Rectal smooth muscle tissue (tissue), 1 donor: Measurements from ENCODE around the gene LSP1.
A peak's percentile ranks its signal among the peaks of the same experiment; 100 is the strongest.

ENCODE experiments used
- H3K27ac ChIP-seq: one replicate; pipeline ENCODE4 v1.7.0; 2013; ENCODE audit warnings: low read depth, low read length, inconsistent platforms
- H3K27me3 ChIP-seq: one replicate; pipeline ENCODE4 v1.7.0; 2013; ENCODE audit warnings: low read length; ENCODE audit not compliant: control insufficient read depth, insufficient read depth
- H3K36me3 ChIP-seq: one replicate; pipeline ENCODE4 v1.7.0; 2013; ENCODE audit warnings: low read length; ENCODE audit not compliant: control insufficient read depth, insufficient read depth
- H3K4me1 ChIP-seq: one replicate; pipeline ENCODE4 v1.7.0; 2013; ENCODE audit warnings: low read length; ENCODE audit not compliant: control insufficient read depth, insufficient read depth
- H3K4me3 ChIP-seq: one replicate; pipeline ENCODE4 v1.7.0; 2013; ENCODE audit warnings: low read length
- H3K9ac ChIP-seq: one replicate; pipeline ENCODE4 v1.7.0; 2013; ENCODE audit warnings: low read length

Gene LSP1

DNA sequence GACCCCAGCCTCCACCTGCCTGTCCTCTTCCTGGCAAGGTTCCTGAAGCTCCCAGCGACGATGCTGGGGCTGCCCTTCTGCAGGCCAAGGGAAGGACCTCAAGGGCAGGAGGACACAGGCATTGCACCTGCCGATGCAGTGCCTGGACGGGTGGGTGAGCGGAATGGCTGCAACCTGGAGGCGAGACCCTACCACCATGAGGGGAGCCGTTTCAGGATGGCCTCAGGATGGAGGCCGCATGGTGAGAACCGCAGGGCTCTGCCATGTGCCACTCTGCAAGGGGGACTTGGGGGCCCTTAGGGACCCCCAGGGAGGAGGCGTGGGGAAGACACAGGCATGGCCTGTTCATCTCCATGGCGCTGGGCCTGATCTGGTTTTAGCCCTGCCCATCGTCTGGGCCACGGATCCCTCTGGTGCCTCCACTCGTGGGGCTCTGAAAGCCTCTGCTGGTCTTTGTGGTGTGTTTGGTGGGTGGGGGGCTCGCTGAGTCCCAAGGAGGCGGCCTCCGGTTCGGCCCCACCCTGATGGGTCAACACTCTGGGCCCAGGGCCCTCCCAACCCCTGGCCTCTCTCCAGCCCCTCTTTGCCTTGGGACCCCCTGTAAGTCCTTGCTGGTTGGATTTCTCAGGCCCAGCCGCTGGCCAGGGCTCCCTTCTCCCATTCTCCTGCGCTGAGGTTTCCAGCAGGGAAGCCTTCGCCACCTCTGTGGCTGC lies 1.3 kb upstream of the LSP1 start:
- Histone ChIP-seq H3K27ac (no peak overlapping the region), H3K36me3 (no peaks in the 10 kb centered on the region), H3K9ac (no peak overlapping the region), H3K27me3 (no peaks in the 10 kb centered on the region), H3K4me3 (peak overlapping the region; percentile 30), H3K4me1 (no peaks in the 10 kb centered on the region)

DNA sequence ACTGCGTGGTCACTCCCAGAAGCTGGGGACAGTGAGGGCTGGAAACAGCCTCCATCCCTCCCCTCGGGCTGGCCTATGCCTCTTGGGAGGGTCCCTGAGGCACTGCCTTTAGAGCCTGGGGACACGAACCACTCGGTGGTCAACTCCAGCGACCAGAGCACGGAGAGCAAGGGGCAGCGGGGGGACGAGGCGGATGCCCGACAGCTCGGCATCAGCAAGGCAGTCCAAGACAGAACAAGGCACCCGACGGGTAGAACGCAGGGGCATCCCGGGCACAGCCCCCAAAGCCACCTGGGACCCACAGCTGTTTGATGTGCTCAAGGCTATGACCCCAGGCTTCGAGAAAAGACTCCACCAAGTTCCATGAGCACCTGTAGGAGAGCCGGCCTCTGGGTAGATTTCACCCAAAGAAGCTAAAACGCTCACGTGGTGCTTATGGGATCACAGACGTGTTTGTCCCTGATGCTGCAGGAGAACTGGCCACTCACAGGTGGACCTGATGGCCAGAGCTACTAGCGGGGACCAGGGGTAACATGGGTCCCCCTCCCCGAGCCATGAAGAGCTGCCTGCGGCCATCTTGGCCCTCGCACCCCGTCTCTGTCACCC lies 510 bp upstream of the LSP1 start:
- H3K27ac ChIP-seq = no peak overlapping the region
- H3K4me3 ChIP-seq = no peak overlapping the region
- no peaks in the 10 kb centered on the region for H3K4me1 ChIP-seq
- H3K9ac ChIP-seq = no peak overlapping the region
- no peaks in the 10 kb centered on the region for H3K36me3 ChIP-seq
- no peaks in the 10 kb centered on the region for H3K27me3 ChIP-seq

DNA sequence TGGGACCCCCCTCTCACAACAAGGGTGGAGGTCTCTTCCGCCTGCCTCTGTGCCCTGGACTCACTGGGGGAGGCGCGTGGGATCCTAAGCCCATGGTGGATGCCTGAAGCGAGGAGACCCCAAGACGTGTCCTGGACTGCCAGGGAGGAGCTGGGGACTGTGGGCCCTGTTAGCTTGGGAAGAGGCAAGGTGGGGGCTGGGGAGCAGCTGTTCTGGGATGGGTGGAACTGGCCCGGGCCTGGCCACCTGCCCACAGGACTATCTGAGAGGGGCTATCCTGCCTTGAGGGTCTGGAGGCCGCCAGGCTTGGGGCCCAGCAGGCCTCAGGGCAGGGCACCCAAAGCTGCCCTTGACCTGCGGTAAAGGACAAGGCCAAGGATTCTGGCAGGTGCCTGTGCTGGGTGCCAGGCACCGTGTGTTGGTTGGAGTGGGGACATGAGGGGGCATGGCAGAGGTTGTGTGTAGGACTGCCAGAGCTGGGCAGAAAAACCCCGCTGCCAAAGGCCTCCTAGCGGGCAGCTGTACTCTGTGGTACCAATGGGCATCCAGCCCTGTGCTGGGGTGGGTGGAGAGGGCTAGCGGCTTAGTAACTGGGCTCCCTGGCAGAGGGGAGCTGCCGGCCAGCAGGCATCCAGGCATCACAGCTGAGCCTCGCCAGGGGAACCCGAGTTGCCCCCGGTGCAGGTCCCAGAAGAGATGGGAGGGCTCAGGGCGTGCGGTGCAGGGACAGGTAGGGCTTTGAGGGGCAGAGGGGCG lies 670 bp downstream of the LSP1 start:
- Histone ChIP-seq H3K9ac (peak overlapping the region; percentile 24), H3K4me1 (no peaks in the 10 kb centered on the region), H3K36me3 (no peaks in the 10 kb centered on the region), H3K27ac (no peak overlapping the region), H3K4me3 (peak overlapping the region; percentile 63), H3K27me3 (no peaks in the 10 kb centered on the region)

DNA sequence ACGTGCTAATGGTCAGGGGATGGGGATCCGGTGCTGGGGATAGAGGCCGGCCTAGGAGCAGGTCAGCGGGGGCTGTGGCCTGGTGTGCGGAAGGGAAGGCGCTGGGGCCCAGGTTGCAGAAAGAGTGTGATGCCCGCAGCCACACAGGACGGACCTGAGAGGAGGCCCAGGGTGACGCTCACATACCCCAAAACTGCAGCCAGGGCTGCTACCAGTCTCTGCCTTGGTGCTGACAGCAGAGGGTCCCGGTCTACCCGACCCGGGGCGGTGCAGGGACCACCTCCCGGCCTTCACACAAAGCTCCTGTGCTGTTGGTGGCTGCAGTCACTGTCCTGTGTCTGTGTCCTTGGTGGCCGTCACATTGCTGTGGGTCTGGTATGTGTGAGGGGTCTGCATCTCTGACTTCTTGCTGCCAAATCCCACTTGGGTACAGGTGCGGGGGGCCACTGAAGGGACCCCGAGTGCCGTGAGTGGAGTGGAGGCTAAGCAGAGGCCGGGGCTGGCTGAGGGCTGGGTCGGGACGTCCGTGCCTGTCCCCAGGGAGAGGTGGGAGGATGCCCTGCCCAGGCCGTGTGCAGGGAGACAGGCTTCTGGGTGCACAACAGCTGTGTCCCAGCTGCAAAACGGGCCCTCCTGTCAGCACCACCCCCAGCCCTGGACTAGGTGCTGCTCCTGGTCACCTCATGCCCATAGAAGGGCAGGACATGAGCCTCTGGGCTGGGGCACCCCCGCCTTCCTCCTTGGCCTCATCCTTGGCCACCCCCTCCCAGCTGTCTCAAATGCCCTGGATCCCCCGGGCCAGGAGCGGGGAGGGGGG lies 1.5 kb downstream of the LSP1 start:
- Histone ChIP-seq H3K27ac (no peak overlapping the region), H3K9ac (no peak overlapping the region), H3K4me3 (peak overlapping the region; percentile 63), H3K4me1 (no peaks in the 10 kb centered on the region), H3K27me3 (no peaks in the 10 kb centered on the region), H3K36me3 (no peaks in the 10 kb centered on the region)

DNA sequence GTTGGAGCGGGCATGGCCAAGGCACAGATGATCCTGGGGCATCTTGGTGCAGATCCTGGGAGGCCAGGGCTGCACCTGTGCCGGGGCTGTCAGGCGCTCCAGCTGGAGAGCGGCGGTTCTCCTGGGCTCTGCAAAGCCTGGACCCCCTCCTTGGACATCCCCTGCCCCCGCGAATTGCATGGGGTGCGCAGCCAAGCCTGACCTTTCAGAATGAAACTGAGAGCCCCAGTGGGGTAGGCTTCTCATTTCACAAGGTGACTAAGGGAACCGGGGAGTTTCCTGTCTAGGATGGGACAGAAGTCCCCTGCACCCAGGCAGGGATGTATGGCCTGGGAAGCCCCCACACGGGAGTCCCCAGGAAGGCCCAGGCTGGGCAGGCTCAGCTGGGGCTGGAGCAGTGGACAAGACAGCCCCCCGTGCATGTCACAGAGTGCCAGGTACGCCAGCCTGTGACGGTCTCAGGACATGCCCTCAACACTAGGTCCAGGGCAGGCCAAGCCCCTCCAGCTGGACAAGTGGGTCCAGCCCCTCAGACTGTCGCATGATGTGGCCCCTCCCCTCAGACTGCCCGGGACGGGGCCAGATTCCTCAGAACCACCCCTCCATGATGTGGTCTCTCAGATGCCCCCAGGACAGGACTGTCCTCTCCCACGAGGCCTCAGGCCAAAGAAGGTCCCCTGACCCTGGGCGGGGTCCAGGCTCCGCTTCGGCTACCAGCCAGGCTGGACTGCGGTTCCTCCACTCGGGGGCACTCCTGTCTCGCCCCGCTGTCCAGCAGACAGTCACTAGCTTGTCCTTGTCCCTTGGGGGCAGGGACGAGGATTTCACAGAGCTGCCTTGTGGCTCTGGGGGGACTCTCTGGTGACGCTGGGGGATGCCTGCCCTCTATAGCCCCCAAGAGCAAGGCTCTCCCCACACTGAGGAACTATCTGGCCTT lies 2.3 kb downstream of the LSP1 start:
- Histone ChIP-seq H3K4me1 (no peaks in the 10 kb centered on the region), H3K27ac (no peak overlapping the region), H3K27me3 (no peaks in the 10 kb centered on the region), H3K4me3 (peak overlapping the region; percentile 9), H3K9ac (no peak overlapping the region), H3K36me3 (no peaks in the 10 kb centered on the region)

DNA sequence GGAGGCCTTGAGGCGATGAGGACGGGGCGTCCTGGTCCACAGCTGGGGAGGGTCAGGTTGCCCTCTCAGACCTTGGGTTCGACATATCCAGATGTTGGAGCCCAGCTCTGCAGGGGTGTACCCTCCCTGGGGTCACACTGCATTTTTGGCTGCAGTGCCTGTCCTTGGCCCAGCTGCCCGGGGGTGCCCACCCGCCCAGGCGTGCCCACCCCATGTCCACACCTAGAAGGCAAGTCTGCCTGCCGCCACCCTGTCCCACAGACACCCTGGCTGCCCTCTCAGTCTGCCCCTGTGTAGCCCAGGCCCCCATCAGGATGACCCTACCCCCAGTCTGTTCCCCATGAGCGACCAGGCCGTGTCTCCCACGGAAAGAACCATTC lies 3.0 kb downstream of the LSP1 start:
- H3K27me3 ChIP-seq = no peaks in the 10 kb centered on the region
- no peaks in the 10 kb centered on the region for H3K4me1 ChIP-seq
- H3K27ac ChIP-seq = no peak overlapping the region
- no peak overlapping the region for H3K4me3 ChIP-seq
- no peak overlapping the region for H3K9ac ChIP-seq
- no peaks in the 10 kb centered on the region for H3K36me3 ChIP-seq

DNA sequence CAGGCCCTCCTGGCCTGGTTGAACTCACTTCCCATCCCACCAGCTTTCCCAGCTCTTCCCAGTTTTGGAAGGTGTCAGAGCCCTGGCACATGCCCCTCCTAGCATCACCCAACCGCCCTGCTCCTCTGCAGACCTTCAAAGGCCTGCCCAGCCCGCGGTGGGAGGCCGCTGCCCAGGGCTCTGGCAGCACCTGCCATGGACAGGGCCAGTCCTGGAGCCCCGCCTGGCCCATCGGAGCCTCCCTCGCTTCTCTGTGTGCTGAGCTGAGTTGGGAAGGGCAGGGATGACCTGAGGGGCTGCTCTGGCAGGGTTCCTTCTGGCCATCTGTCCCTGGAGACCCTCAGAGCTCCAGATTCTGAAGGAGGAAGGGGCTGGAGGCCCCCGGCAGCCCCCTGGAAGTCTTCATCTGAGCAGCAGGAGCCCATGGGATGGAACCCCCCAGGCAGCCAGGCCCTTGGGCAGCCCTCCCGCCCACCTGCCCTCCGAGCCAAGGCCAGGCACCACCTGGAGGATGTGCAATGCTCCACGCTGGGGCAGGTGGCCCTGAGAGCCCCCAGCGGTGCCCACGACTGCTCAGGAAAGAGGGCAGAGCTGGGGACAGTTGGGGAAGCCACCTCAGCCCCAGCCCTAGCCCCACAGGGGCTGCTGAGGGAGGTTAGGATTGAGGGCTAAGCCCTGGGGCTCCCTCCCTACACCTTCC lies 3.6 kb downstream of the LSP1 start:
- H3K27ac ChIP-seq = no peak overlapping the region

DNA sequence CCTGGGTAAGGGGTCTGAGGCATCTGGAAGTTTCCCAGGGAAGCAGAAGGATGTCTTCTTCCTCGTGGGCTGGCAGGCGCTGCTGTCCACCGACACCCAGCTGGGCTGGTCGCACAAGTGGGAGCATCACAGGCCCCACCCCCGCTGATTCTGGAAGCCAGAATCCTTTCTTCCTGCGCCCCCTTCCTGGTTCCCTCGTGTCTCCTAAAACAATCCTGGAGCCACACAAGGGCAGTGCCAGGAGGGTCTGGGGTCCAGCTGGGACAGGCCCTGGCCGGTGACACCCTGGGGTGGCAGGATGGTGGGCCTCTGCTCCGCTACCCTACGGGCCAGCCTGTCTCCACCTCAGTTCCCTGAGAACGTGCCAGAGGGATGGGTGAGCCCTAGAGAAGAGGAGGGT lies 4.2 kb downstream of the LSP1 start:
- no peak overlapping the region for H3K9ac ChIP-seq
- H3K27me3 ChIP-seq = no peaks in the 10 kb centered on the region
- H3K27ac ChIP-seq = no peak overlapping the region
- H3K4me1 ChIP-seq = no peaks in the 10 kb centered on the region
- H3K4me3 ChIP-seq = no peak overlapping the region
- no peaks in the 10 kb centered on the region for H3K36me3 ChIP-seq

More for the DNA sequence above, 3.6 kb downstream of the LSP1 start:
- Histone ChIP-seq H3K4me3 (no peak overlapping the region), H3K9ac (no peak overlapping the region), H3K4me1 (no peaks in the 10 kb centered on the region), H3K36me3 (no peaks in the 10 kb centered on the region), H3K27me3 (no peaks in the 10 kb centered on the region)

DNA sequence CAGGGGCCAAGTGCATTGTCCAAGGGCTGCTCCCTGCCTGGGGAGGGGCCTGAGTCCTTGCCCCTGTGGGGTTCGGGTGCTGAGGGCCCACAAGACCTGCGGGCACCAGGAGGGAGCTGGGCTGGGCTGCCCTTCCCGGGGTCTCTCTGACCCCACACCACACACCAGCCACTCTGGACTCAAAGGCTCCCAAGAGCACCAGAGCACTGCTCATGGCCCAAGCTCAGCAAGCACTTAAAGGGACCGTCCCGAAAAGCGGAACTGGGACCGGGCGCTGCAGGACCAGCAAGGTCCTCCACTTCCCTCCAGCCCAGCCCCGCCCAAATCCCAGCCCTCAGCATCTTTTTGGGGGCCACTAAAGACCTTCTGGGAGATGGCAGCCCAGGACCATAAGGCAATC lies 5.3 kb downstream of the LSP1 start:
- Histone ChIP-seq H3K27me3 (no peaks in the 10 kb centered on the region), H3K27ac (no peak overlapping the region), H3K9ac (no peak overlapping the region), H3K4me3 (no peak overlapping the region), H3K4me1 (peaks cover 2% of the 10 kb centered on the region), H3K36me3 (no peaks in the 10 kb centered on the region)

DNA sequence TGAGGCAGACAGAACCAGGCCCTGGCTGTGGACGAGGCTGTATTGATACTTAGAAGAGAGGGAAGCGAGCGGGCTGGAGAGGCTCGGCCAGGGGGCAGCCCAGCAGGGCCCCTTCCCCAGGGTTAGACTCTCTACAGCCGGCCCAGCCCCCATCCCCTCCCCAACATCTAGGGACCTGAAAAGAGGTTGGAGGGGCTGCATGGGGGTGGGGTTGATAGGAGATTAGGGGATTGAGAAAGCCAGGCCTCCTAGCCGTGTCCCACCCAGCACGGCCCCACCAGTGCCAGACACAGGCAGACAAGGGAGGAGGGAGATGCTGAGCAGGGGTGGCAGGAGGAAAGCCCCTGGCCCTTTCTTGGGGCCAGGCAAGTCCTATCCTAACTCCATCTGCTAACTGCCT lies 5.7 kb downstream of the LSP1 start:
- H3K27me3 ChIP-seq = no peaks in the 10 kb centered on the region
- no peak overlapping the region for H3K27ac ChIP-seq
- no peaks in the 10 kb centered on the region for H3K36me3 ChIP-seq
- H3K4me3 ChIP-seq = no peak overlapping the region
- H3K9ac ChIP-seq = no peak overlapping the region
- peaks cover 7% of the 10 kb centered on the region for H3K4me1 ChIP-seq

DNA sequence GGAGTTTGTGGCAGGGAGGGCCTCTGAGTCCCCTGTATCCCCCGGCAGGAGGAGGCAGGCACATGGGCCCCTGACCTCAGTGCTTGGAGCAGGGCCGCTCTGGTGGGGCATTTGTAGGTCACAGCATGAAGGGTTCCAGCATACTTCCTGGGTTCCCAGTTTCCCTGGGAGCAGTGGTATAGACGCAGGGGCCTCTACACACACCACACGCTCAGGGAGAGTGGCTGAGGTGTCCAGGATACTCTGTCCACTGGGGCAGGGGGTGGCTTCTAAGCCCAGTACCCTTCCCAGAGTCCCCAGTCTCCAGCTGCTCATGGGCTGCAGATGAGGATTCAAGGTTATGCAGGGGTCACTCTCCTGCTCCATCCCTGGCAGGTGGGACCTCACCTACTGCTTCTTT lies 6.1 kb downstream of the LSP1 start:
- Histone ChIP-seq H3K4me1 (peaks cover 9% of the 10 kb centered on the region), H3K9ac (no peak overlapping the region), H3K27ac (no peak overlapping the region), H3K36me3 (no peaks in the 10 kb centered on the region), H3K4me3 (no peak overlapping the region), H3K27me3 (no peaks in the 10 kb centered on the region)
